ENCODE data around the gene CAMTA1. TPM values are rescaled to one million over a fixed set of nuclear protein-coding genes. Genes with fewer than 3 reads are reported as not detected.

The CAMTA1 gene
- polyA plus RNA-seq, 1 of the 3 experiments (the other 2 are of a cell fraction), result 63.1 TPM

DNA sequence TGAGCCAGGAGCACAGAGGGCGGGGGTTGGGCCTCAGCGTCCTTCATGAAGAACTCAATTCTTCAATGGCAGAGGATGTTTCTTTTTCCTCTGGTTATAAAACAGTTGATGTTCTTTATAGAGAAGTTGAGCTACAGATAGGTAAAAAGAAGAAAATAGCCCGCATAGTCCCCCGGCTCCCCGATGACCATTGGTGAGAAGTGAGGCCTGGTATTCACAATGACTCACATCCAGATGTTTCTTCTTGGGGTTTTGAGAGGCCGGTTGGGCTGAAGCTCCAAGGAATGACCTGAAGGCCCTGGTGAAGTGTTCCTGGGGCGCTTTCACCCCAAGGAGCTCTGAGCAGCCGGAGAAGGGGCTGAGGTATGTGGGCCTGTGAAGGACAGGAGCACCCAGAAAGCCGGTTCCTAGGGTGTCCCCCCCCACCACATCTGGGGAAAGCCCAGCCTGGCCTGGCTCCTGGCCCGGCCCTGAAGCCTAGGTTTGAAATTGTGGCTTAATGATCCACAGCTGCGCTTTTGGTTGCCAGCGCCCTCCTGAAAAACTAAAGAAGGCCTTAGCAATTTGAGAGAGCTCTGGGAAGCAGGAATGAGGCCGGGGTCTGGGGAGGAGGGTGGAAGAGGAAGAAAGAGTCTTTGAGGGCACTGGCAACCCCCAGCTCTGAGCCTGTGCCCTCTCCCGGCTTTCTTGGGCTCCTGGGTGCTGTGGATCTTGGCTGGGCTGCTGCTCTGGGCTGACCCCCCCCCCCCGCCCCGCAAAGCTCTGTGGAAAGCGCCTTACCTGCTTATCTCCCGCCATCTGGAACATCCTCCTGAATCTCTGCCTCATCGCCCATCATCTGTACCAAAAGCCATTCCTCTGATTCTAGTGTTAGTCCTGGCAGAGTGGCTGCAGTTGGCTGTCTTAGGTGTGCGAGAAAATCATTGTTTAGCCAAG, 444.7 kb downstream of the CAMTA1 start:
- TF ChIP-seq CHD2 (IDR thresholded peaks at IDR 0.05; ENCODE audit: low read length, partially characterized antibody) (no peak), NFIC (IDR thresholded peaks at IDR 0.05; ENCODE audit: borderline replicate concordance) (no peak), EP300 (IDR thresholded peaks at IDR 0.05; ENCODE audit: borderline replicate concordance in 1 of 2, low read depth in 1 of 2, low read length in 1 of 2) (no peak)
- no peaks in the 10 kb centered on the region for H3K9me3 ChIP-seq
- ChIA-PET POLR2A (no interaction called here), CTCF (interaction anchor here (0.6 to 1.6 kb wide), 5 partner anchors 12 to 510 kb away, joined by 3 to 8 read pairs (median 3); no protein-coding TSS in a partner anchor)
- H3K4me1 ChIP-seq (ENCODE audit: control insufficient read depth in 1 of 2, insufficient read depth in 2 of 2, low read depth in 1 of 2, low read length in 1 of 2), result peaks cover 0 to 15% of the 10 kb centered on the region in 2 experiments; a peak in 1 of 4 replicates
- no peak overlapping the region for H3K9ac ChIP-seq
- no peaks in the 10 kb centered on the region for H4K20me1 ChIP-seq (ENCODE audit: insufficient read depth)
- H3K27me3 ChIP-seq (ENCODE audit: insufficient read depth), result no peaks in the 10 kb centered on the region
- H3K79me2 ChIP-seq (ENCODE audit: insufficient read depth), result no peaks in the 10 kb centered on the region
- peak; percentile 32 for DNase-seq
- no peak overlapping the region for H2AFZ ChIP-seq (ENCODE audit: low read depth)
- no peaks in the 10 kb centered on the region for H3F3A ChIP-seq (replicated peaks; ENCODE audit: insufficient read depth)
- H3K36me3 ChIP-seq (replicated peaks in 1 of 2; ENCODE audit: control insufficient read depth in 1 of 2, insufficient read depth in 2 of 2, low read length in 1 of 2), result no peaks in the 10 kb centered on the region
- no peak overlapping the region for H3K4me2 ChIP-seq
- no peak overlapping the region; a peak in 1 of 4 replicates for H3K27ac ChIP-seq (ENCODE audit: low read depth in 2 of 2, low read length in 1 of 2)
- WGBS (ENCODE audit: low lambda C conversion rate), result 91% methylated on average over 15 of the region's 20 CpGs
- H3K4me3 ChIP-seq (ENCODE audit: low read depth in 2 of 2, low read length in 1 of 2), result no peak overlapping the region
- no peaks in the 10 kb centered on the region for H3K9me2 ChIP-seq

- Histone ChIP-seq H3K9ac (no peak overlapping the region), H3K27ac (ENCODE audit: low read depth in 2 of 2, low read length in 1 of 2) (no peak overlapping the region), H3K9me3 (no peaks in the 10 kb centered on the region), H3F3A (replicated peaks; ENCODE audit: insufficient read depth) (no peaks in the 10 kb centered on the region), H3K4me2 (no peak overlapping the region), H3K27me3 (ENCODE audit: insufficient read depth) (no peaks in the 10 kb centered on the region), H3K4me1 (ENCODE audit: control insufficient read depth in 1 of 2, insufficient read depth in 2 of 2, low read depth in 1 of 2, low read length in 1 of 2) (peaks cover 0 to 15% of the 10 kb centered on the region in 2 experiments; a peak in 1 of 4 replicates), H3K79me2 (ENCODE audit: insufficient read depth) (no peaks in the 10 kb centered on the region), H2AFZ (ENCODE audit: low read depth) (no peak overlapping the region), H4K20me1 (ENCODE audit: insufficient read depth) (no peaks in the 10 kb centered on the region), H3K36me3 (replicated peaks in 1 of 2; ENCODE audit: control insufficient read depth in 1 of 2, insufficient read depth in 2 of 2, low read length in 1 of 2) (no peaks in the 10 kb centered on the region), H3K4me3 (ENCODE audit: low read depth in 2 of 2, low read length in 1 of 2) (no peak overlapping the region), H3K9me2 (no peaks in the 10 kb centered on the region)
- TF ChIP-seq RXRA (IDR thresholded peaks at IDR 0.05; ENCODE audit: borderline replicate concordance, low read depth) (no peak), EZH2phosphoT487 (IDR thresholded peaks at IDR 0.05; ENCODE audit: borderline replicate concordance, low read depth) (no peak), CHD2 (IDR thresholded peaks at IDR 0.05; ENCODE audit: low read length, partially characterized antibody) (no peak), MEF2A (IDR thresholded peaks at IDR 0.05; ENCODE audit: borderline replicate concordance, low read depth) (no peak), MXI1 (IDR thresholded peaks at IDR 0.05; ENCODE audit: low read depth, low read length) (no peak), POLR2AphosphoS5 (IDR thresholded peaks at IDR 0.05; ENCODE audit: low read depth, low read length) (no peak), USF1 (IDR thresholded peaks at IDR 0.05; ENCODE audit: borderline replicate concordance, low read depth) (no peak), GABPA (IDR thresholded peaks at IDR 0.05; ENCODE audit: low read depth) (no peak), JUND (IDR thresholded peaks at IDR 0.05) (no peak), ELF1 (IDR thresholded peaks at IDR 0.05) (no peak), FOXJ3 (CRISPR knock-in tag; IDR thresholded peaks at IDR 0.05) (no peak)
- DNase-seq, result no peak
- ChIA-PET CTCF (no interaction called here), POLR2A (interaction anchor here (0.6 kb wide), 1 partner anchor 236 kb away, joined by 3 read pairs; no protein-coding TSS in a partner anchor)
- 91% methylated on average over 15 of the region's 15 CpGs for WGBS (ENCODE audit: low lambda C conversion rate)
Measured at GRCh38 chr1:7232441-7233236, 447.4 kb downstream of the CAMTA1 start.
